Measurements from ENCODE around the gene ATRX.

DNA sequence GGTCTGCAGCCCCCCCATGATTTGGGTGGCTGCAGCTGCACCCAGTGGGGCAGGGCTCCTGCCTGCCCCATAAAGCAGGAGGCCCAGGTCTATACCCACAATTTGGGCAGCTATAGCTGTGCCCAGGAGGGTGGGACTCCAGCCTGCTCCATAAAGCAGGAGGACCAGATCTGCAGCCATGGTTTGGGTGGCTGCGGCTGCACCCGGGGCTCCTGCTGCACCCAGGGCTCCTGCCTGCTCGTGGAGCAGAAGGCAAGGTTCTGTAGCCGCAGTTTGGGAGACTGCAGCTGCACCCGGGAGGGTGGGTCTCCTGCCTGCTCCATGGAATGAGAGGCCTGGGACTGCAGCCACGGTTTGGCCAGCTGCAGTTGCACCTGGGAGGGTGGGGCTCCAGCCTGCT is 81.1 kb downstream of the ATRX start:
- TF ChIP-seq FOXP2 (optimal IDR thresholded peaks at IDR 0.05; ENCODE audit: borderline replicate concordance, extremely low read depth, extremely low read length, insufficient read depth) (no peak), POLR2AphosphoS5 (IDR thresholded peaks at IDR 0.05; ENCODE audit: low read depth, low read length) (no peak), SIN3A (IDR thresholded peaks at IDR 0.05; ENCODE audit: borderline replicate concordance, insufficient read depth, low read length) (no peak)
- TF ChIP-seq, protein P1, sequence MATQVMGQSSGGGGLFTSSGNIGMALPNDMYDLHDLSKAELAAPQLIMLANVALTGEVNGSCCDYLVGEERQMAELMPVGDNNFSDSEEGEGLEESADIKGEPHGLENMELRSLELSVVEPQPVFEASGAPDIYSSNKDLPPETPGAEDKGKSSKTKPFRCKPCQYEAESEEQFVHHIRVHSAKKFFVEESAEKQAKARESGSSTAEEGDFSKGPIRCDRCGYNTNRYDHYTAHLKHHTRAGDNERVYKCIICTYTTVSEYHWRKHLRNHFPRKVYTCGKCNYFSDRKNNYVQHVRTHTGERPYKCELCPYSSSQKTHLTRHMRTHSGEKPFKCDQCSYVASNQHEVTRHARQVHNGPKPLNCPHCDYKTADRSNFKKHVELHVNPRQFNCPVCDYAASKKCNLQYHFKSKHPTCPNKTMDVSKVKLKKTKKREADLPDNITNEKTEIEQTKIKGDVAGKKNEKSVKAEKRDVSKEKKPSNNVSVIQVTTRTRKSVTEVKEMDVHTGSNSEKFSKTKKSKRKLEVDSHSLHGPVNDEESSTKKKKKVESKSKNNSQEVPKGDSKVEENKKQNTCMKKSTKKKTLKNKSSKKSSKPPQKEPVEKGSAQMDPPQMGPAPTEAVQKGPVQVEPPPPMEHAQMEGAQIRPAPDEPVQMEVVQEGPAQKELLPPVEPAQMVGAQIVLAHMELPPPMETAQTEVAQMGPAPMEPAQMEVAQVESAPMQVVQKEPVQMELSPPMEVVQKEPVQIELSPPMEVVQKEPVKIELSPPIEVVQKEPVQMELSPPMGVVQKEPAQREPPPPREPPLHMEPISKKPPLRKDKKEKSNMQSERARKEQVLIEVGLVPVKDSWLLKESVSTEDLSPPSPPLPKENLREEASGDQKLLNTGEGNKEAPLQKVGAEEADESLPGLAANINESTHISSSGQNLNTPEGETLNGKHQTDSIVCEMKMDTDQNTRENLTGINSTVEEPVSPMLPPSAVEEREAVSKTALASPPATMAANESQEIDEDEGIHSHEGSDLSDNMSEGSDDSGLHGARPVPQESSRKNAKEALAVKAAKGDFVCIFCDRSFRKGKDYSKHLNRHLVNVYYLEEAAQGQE (IDR thresholded peaks at IDR 0.05; ENCODE audit: insufficient read depth in 1 of 2, low read depth in 2 of 2, low read length in 2 of 2) = no peak

Data from PFSK-1 (cell line).